ENCODE measurements around the gene IKZF3.

Gene IKZF3

DNA sequence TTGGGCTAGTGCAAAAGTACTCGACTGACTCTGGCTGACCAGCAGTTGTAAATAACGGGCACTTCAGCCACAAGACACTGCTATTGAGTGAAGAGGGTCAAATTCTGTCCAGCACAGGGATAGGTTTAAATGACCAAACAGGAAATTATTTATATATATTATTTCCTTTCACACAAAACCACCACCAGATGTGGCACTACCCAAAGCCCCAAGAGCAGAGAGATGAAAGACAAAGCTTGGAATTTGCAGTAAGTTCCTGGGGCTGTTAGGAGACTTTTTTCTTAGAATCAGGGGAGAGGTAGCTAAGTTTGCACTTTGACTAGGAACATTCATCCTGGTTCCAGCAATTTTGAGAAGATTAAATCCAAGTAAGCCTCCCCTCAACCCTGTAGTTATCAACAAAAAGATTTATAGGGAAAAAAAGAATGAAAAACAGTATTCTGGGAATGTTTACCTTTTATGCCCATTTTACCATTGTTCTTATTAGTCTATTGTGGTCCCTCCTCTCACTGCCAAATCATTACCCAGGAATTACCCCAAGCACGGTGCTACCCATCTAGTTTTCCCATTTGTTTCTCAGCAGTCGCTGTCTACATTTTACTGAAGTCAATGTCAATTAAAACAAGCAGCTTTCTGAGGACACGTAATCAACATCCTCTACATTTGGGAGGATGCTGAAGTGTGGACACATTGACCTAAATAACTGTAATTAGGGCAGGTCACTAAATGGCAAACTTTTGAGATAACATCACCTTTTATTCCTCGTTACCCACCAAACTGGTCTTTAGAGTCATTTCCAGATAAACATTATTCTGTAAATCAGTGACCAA lies 82.9 kb downstream of the IKZF3 start:
- no peak overlapping the region for H3K4me3 ChIP-seq (ENCODE audit: low read length in 2 of 2)
- no peaks in the 10 kb centered on the region for H3K4me1 ChIP-seq (ENCODE audit: control insufficient read depth, insufficient read depth, low read length)
- H3K36me3 ChIP-seq (ENCODE audit: control insufficient read depth in 2 of 2, insufficient read depth in 2 of 2, low read length in 2 of 2), result no peaks in the 10 kb centered on the region
- no peaks in the 10 kb centered on the region for H3K9me3 ChIP-seq (ENCODE audit: control insufficient read depth in 2 of 2, low read length in 2 of 2)
- no peak overlapping the region for H3K9ac ChIP-seq (ENCODE audit: low read length in 2 of 2)
- no peak overlapping the region for H3K27ac ChIP-seq (ENCODE audit: low read length)
- H3K27me3 ChIP-seq (ENCODE audit: control insufficient read depth in 1 of 2, insufficient read depth in 2 of 2, low read length in 2 of 2), result peaks cover 13 to 16% of the 10 kb centered on the region in 2 donors

GRCh38 chr17:39777534-39778365 lies 86.4 kb downstream of the IKZF3 start:
- no peak overlapping the region for H3K27ac ChIP-seq (ENCODE audit: low read length)
- H3K4me1 ChIP-seq (ENCODE audit: control insufficient read depth, insufficient read depth, low read length), result no peaks in the 10 kb centered on the region
- H3K27me3 ChIP-seq (ENCODE audit: control insufficient read depth in 1 of 2, insufficient read depth in 2 of 2, low read length in 2 of 2), result peaks cover 18 to 27% of the 10 kb centered on the region in 2 donors
- H3K36me3 ChIP-seq (ENCODE audit: control insufficient read depth in 2 of 2, insufficient read depth in 2 of 2, low read length in 2 of 2), result no peaks in the 10 kb centered on the region
- H3K9me3 ChIP-seq (ENCODE audit: control insufficient read depth in 2 of 2, low read length in 2 of 2), result no peaks in the 10 kb centered on the region
- no peak overlapping the region for H3K4me3 ChIP-seq (ENCODE audit: low read length in 2 of 2)
- no peak overlapping the region for H3K9ac ChIP-seq (ENCODE audit: low read length in 2 of 2)

DNA sequence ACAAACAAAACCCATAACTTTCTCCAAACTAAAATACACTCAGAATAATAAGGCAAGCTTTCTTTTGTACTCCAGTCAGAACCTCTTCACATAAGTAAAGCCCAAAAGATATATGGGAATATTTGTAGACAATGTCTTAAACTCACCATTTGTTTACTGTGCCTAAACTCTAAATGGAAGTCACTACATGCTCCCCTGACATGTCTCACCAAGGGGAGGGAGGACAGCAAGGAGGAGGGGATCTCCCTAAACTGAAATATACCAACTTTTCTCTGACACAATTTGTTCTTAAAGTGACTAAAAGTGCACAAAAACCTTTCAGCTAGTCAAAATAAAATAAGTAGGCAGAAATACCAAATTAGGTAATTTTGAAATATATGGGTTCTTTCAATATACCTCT lies 87.9 kb downstream of the IKZF3 start:
- no peaks in the 10 kb centered on the region for H3K36me3 ChIP-seq (ENCODE audit: control insufficient read depth in 2 of 2, insufficient read depth in 2 of 2, low read length in 2 of 2)
- no peak overlapping the region for H3K27ac ChIP-seq (ENCODE audit: low read length)
- no peaks in the 10 kb centered on the region for H3K9me3 ChIP-seq (ENCODE audit: control insufficient read depth in 2 of 2, low read length in 2 of 2)
- H3K9ac ChIP-seq (ENCODE audit: low read length in 2 of 2), result no peak overlapping the region
- no peaks in the 10 kb centered on the region for H3K4me1 ChIP-seq (ENCODE audit: control insufficient read depth, insufficient read depth, low read length)
- no peak overlapping the region for H3K4me3 ChIP-seq (ENCODE audit: low read length in 2 of 2)
- H3K27me3 ChIP-seq (ENCODE audit: control insufficient read depth in 1 of 2, insufficient read depth in 2 of 2, low read length in 2 of 2), result peaks cover 12 to 27% of the 10 kb centered on the region in 2 donors

DNA sequence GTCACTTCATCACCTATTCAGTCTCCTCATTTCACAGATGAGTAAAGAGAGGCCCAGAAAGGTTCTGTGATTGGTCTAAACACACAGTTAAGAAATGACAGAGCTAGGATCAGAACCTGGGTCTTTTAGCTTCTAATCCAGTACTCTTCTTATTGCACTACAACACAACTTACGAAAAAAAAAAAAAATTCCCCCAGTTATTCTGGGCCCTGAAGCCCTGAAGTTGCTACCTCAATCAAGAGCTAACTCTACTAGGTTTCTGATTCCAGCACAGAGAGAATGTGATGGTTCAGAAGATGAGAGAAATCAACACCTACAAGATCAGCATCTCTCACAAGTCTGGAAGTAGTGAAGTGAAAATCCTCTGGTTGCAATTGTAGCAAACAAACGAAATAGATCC lies 89.1 kb downstream of the IKZF3 start:
- Histone ChIP-seq H3K27me3 (ENCODE audit: control insufficient read depth in 1 of 2, insufficient read depth in 2 of 2, low read length in 2 of 2) (peaks cover 12 to 24% of the 10 kb centered on the region in 2 donors), H3K36me3 (ENCODE audit: control insufficient read depth in 2 of 2, insufficient read depth in 2 of 2, low read length in 2 of 2) (no peaks in the 10 kb centered on the region), H3K27ac (ENCODE audit: low read length) (no peak overlapping the region), H3K9ac (ENCODE audit: low read length in 2 of 2) (no peak overlapping the region), H3K4me3 (ENCODE audit: low read length in 2 of 2) (no peak overlapping the region), H3K9me3 (ENCODE audit: control insufficient read depth in 2 of 2, low read length in 2 of 2) (no peaks in the 10 kb centered on the region), H3K4me1 (ENCODE audit: control insufficient read depth, insufficient read depth, low read length) (no peaks in the 10 kb centered on the region)

GRCh38 chr17:39774047-39774446 lies 90.1 kb downstream of the IKZF3 start:
- peaks cover 10 to 24% of the 10 kb centered on the region in 2 donors for H3K27me3 ChIP-seq (ENCODE audit: control insufficient read depth in 1 of 2, insufficient read depth in 2 of 2, low read length in 2 of 2)
- H3K4me3 ChIP-seq (ENCODE audit: low read length in 2 of 2), result no peak overlapping the region
- no peak overlapping the region for H3K27ac ChIP-seq (ENCODE audit: low read length)
- H3K9ac ChIP-seq (ENCODE audit: low read length in 2 of 2), result no peak overlapping the region
- H3K4me1 ChIP-seq (ENCODE audit: control insufficient read depth, insufficient read depth, low read length), result no peaks in the 10 kb centered on the region
- no peaks in the 10 kb centered on the region for H3K36me3 ChIP-seq (ENCODE audit: control insufficient read depth in 2 of 2, insufficient read depth in 2 of 2, low read length in 2 of 2)
- no peaks in the 10 kb centered on the region for H3K9me3 ChIP-seq (ENCODE audit: control insufficient read depth in 2 of 2, low read length in 2 of 2)

- no peaks in the 10 kb centered on the region for H3K4me1 ChIP-seq (ENCODE audit: control insufficient read depth, insufficient read depth, low read length)
Measured at GRCh38 chr17:39772987-39773934, 90.9 kb downstream of the IKZF3 start.

DNA sequence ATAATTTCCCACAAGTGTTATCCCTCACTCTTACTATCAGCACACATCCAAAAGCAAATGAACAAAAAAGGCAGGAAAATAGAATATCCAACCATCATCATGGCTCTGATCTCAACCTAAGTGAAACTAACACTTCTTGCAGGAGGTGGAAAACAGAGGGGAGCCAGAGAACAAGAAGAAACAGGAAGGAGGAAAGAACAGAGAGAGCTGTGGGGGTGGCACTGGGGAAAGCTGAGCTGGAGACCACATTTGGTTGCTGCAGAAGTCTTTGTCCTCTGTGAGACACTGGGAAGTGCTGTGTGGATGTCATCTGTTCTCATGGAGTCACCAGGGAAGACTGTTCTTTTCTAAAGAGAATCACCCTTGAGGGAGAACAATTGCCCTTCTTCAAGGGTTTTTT lies 91.7 kb downstream of the IKZF3 start:
- no peak overlapping the region for H3K4me3 ChIP-seq (ENCODE audit: low read length in 2 of 2)
- no peaks in the 10 kb centered on the region for H3K9me3 ChIP-seq (ENCODE audit: control insufficient read depth in 2 of 2, low read length in 2 of 2)
- no peak overlapping the region for H3K27ac ChIP-seq (ENCODE audit: low read length)
- H3K9ac ChIP-seq (ENCODE audit: low read length in 2 of 2), result no peak overlapping the region
- peaks cover 5 to 16% of the 10 kb centered on the region in 2 donors for H3K27me3 ChIP-seq (ENCODE audit: control insufficient read depth in 1 of 2, insufficient read depth in 2 of 2, low read length in 2 of 2)
- H3K36me3 ChIP-seq (ENCODE audit: control insufficient read depth in 2 of 2, insufficient read depth in 2 of 2, low read length in 2 of 2), result no peaks in the 10 kb centered on the region
- H3K4me1 ChIP-seq (ENCODE audit: control insufficient read depth, insufficient read depth, low read length), result no peaks in the 10 kb centered on the region

More at GRCh38 chr17:39772987-39773934, 90.9 kb downstream of the IKZF3 start:
- Histone ChIP-seq H3K9me3 (ENCODE audit: control insufficient read depth in 2 of 2, low read length in 2 of 2) (no peaks in the 10 kb centered on the region), H3K27me3 (ENCODE audit: control insufficient read depth in 1 of 2, insufficient read depth in 2 of 2, low read length in 2 of 2) (peaks cover 10 to 22% of the 10 kb centered on the region in 2 donors), H3K9ac (ENCODE audit: low read length in 2 of 2) (no peak overlapping the region), H3K36me3 (ENCODE audit: control insufficient read depth in 2 of 2, insufficient read depth in 2 of 2, low read length in 2 of 2) (no peaks in the 10 kb centered on the region), H3K27ac (ENCODE audit: low read length) (no peak overlapping the region), H3K4me3 (ENCODE audit: low read length in 2 of 2) (no peak overlapping the region)

DNA sequence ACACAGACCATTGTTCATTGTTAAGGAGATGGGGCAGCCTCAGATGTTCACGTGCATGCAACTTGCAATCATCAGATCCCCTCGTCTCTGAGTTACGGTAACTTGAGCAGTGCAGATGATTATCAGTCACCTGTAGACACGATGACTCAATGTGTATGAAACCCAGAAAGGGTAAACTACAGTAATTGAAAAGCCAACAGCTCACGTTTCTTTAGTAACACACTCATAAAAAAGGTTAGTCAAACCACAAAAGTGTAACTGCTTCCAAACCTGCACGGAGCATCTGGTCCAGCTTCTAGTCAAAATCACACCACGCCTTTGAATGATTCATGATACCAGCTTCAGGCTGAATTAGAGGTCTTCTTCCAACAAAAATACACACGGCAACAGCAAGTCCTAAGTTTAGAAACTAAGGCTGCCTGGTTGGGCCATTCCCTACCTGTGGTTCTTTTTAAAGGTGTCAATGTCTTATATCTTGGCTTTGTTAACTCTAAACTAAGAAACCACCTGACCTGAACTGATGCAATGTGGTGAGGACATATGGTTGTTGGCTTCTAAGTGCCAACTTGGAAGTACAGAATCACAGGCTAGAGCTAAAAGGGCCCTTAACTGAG lies 94.0 kb downstream of the IKZF3 start:
- Histone ChIP-seq H3K27me3 (ENCODE audit: control insufficient read depth in 1 of 2, insufficient read depth in 2 of 2, low read length in 2 of 2) (peaks cover 3 to 21% of the 10 kb centered on the region in 2 donors), H3K27ac (ENCODE audit: low read length) (no peak overlapping the region), H3K4me3 (ENCODE audit: low read length in 2 of 2) (no peak overlapping the region), H3K4me1 (ENCODE audit: control insufficient read depth, insufficient read depth, low read length) (no peaks in the 10 kb centered on the region), H3K9ac (ENCODE audit: low read length in 2 of 2) (no peak overlapping the region), H3K9me3 (ENCODE audit: control insufficient read depth in 2 of 2, low read length in 2 of 2) (no peaks in the 10 kb centered on the region), H3K36me3 (ENCODE audit: control insufficient read depth in 2 of 2, insufficient read depth in 2 of 2, low read length in 2 of 2) (no peaks in the 10 kb centered on the region)

- Histone ChIP-seq H3K9me3 (ENCODE audit: control insufficient read depth in 2 of 2, low read length in 2 of 2) (no peaks in the 10 kb centered on the region), H3K4me1 (ENCODE audit: control insufficient read depth, insufficient read depth, low read length) (no peaks in the 10 kb centered on the region), H3K9ac (ENCODE audit: low read length in 2 of 2) (no peak overlapping the region), H3K27me3 (ENCODE audit: control insufficient read depth in 1 of 2, insufficient read depth in 2 of 2, low read length in 2 of 2) (peaks cover 0 to 9% of the 10 kb centered on the region in 2 donors), H3K27ac (ENCODE audit: low read length) (no peak overlapping the region), H3K4me3 (ENCODE audit: low read length in 2 of 2) (no peak overlapping the region), H3K36me3 (ENCODE audit: control insufficient read depth in 2 of 2, insufficient read depth in 2 of 2, low read length in 2 of 2) (no peaks in the 10 kb centered on the region)
Measured at GRCh38 chr17:39767147-39767546, 97.0 kb downstream of the IKZF3 start.

DNA sequence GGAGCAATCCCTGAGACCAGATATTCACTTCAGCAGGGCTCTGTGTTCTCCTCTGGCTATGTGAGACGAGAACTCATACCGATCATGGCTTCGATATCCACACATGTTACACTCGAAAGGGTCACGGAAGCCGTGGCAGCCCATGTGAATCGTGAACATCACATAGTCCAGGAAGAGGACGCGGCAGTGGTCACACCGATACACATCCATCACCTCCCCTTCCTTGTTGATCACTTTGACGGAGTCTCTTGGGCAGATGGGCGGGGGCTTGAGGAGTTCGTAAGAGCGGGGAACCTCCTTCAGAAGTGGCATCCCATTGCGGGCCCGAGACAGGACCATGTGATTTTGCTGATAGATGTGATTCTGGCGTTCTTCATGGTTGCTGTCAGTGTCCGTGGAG lies 98.3 kb downstream of the IKZF3 start:
- no peak overlapping the region for H3K4me3 ChIP-seq (ENCODE audit: low read length in 2 of 2)
- H3K27ac ChIP-seq (ENCODE audit: low read length), result no peak overlapping the region
- no peaks in the 10 kb centered on the region for H3K4me1 ChIP-seq (ENCODE audit: control insufficient read depth, insufficient read depth, low read length)
- no peaks in the 10 kb centered on the region for H3K36me3 ChIP-seq (ENCODE audit: control insufficient read depth in 2 of 2, insufficient read depth in 2 of 2, low read length in 2 of 2)
- H3K9ac ChIP-seq (ENCODE audit: low read length in 2 of 2), result no peak overlapping the region
- peaks cover 3 to 9% of the 10 kb centered on the region in 2 donors for H3K27me3 ChIP-seq (ENCODE audit: control insufficient read depth in 1 of 2, insufficient read depth in 2 of 2, low read length in 2 of 2)
- H3K9me3 ChIP-seq (ENCODE audit: control insufficient read depth in 2 of 2, low read length in 2 of 2), result no peaks in the 10 kb centered on the region
